HG03045 (cell line): ENCODE measurements around the gene MUC3A.

Experiments used
- ATAC-seq: cut with Tn5 transposase; IDR thresholded peaks from one replicate; pipeline ENCODE4 v1.9.1; 2021; ENCODE audit warnings: mild to moderate bottlenecking, moderate library complexity; ENCODE audit not compliant: unreplicated experiment

MUC3A gene

DNA sequence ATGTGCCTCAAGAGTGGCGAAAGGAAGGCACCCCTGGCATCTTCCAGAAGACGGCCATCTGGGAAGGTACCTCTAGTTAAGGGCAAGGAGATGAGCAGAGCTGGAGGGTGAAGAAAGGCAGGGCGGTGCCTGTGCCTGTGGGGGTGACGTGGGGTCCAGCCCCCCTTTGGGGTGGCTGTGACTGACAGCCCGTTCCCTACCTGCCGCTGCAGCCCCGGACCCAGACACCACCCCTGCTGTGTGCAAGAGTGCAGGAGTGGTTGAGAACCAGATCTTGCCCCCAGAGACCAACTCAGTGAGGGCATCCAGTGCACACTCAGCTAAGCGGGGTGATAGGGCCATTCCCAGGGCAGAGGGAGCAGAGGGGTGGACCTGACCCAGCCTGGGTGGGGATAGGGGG is 66.3 kb downstream of the MUC3A start:
- ATAC-seq = no peak

- ATAC-seq = peak; percentile 79
These were observed 67.9 kb downstream of the MUC3A start for GRCh38 chr7:101017064-101017777.
